ENCODE data around the gene PLAU.

- TF ChIP-seq USF1 (IDR thresholded peaks at IDR 0.05) (no peak), REST (IDR thresholded peaks at IDR 0.05; ENCODE audit: low read depth) (no peak), CEBPB (IDR thresholded peaks at IDR 0.05) (no peak), EP300 (IDR thresholded peaks at IDR 0.05; ENCODE audit: borderline replicate concordance) (no peak), TAF1 (IDR thresholded peaks at IDR 0.05; ENCODE audit: low read depth) (no peak), TCF12 (IDR thresholded peaks at IDR 0.05; ENCODE audit: low read depth) (no peak), FOXM1 (IDR thresholded peaks at IDR 0.05; ENCODE audit: borderline replicate concordance, low read depth) (no peak), MAX (IDR thresholded peaks at IDR 0.05) (no peak), TEAD4 (IDR thresholded peaks at IDR 0.05) (no peak)
Observed at GRCh38 chr10:73914036-73914435, 3.1 kb downstream of the PLAU start.

Data from Ishikawa (cell line).